Calu3 (cell line): ENCODE results near the gene SPINT1. TPM values are rescaled to one million over a fixed set of nuclear protein-coding genes. Genes with fewer than 3 reads are reported as not detected.

ENCODE experiments used
- BruUV-seq: library from RNA; stranded (reverse); fragments of 400-500 nt; replicated peaks from 2 replicates; lab custom pipeline; 2021; lab: Mats Ljungman, UMichigan
- CTCF ChIA-PET: fragments of 300-600 bp; sonication (Branson Sonifier 250); formaldehyde crosslinking; loops from one replicate; lab custom pipeline; 2022; ENCODE audit warnings: antibody characterized with exemption; lab: Charles Lee
- DNase-seq: peaks from one replicate; pipeline ENCODE4 v3.0.0; 2022
- H3K27ac Mint-ChIP-seq: one replicate; pipeline ENCODE4 v1.8.0; 2022; ENCODE audit warnings: mixed read lengths; ENCODE audit not compliant: unreplicated experiment
- H3K27me3 Mint-ChIP-seq: one replicate; pipeline ENCODE4 v1.8.0; 2022; ENCODE audit warnings: mixed read lengths; ENCODE audit not compliant: unreplicated experiment
- H3K36me3 Mint-ChIP-seq: one replicate; pipeline ENCODE4 v1.8.0; 2022; ENCODE audit warnings: mild to moderate bottlenecking, moderate library complexity, mixed read lengths; ENCODE audit not compliant: insufficient read depth, unreplicated experiment
- H3K4me1 Mint-ChIP-seq: one replicate; pipeline ENCODE4 v1.8.0; 2022; ENCODE audit warnings: mild to moderate bottlenecking, low read depth, mixed read lengths; ENCODE audit not compliant: unreplicated experiment
- H3K4me3 Mint-ChIP-seq: one replicate; pipeline ENCODE4 v1.8.0; 2022; ENCODE audit warnings: mild to moderate bottlenecking, low read depth, moderate library complexity, mixed read lengths; ENCODE audit not compliant: unreplicated experiment
- H3K9me3 Mint-ChIP-seq: one replicate; pipeline ENCODE4 v1.8.0; 2022; ENCODE audit warnings: low read depth, mixed read lengths; ENCODE audit not compliant: unreplicated experiment
- intact Hi-C: fragments of 100-400 bp; cut with micrococcal nuclease; formaldehyde crosslinking; loops from one replicate; pipeline ENCODE4 v1.10.0; 2022; ENCODE audit not compliant: unreplicated experiment
- total RNA-seq: library from RNA; stranded (reverse); gene quantifications from 2 replicates; pipeline ENCODE4 v1.2.3, GENCODE V29; 2022
- TF ChIP-seq, protein P1 (sequence below): fragments of 200-600 bp; IDR thresholded peaks from one replicate; pipeline ENCODE4 v1.8.0; 2022; ENCODE audit warnings: antibody characterized with exemption; ENCODE audit not compliant: unreplicated experiment

Gene SPINT1
- total RNA-seq, 1 experiment from 2014 or later: 93.7 TPM

GRCh38 chr15:40819048-40819447 is 24.8 kb upstream of the SPINT1 start:
- DNase-seq: no peak
- H3K4me3 Mint-ChIP-seq: no peak overlapping the region
- H3K4me1 Mint-ChIP-seq: no peaks in the 10 kb centered on the region
- BruUV-seq: no TSS peak
- H3K27me3 Mint-ChIP-seq: no peaks in the 10 kb centered on the region
- H3K9me3 Mint-ChIP-seq: no peaks in the 10 kb centered on the region
- intact Hi-C loops: no loop called here
- H3K27ac Mint-ChIP-seq: no peak overlapping the region
- H3K36me3 Mint-ChIP-seq: no peaks in the 10 kb centered on the region
- CTCF ChIA-PET: no interaction called here
- TF ChIP-seq, protein P1, sequence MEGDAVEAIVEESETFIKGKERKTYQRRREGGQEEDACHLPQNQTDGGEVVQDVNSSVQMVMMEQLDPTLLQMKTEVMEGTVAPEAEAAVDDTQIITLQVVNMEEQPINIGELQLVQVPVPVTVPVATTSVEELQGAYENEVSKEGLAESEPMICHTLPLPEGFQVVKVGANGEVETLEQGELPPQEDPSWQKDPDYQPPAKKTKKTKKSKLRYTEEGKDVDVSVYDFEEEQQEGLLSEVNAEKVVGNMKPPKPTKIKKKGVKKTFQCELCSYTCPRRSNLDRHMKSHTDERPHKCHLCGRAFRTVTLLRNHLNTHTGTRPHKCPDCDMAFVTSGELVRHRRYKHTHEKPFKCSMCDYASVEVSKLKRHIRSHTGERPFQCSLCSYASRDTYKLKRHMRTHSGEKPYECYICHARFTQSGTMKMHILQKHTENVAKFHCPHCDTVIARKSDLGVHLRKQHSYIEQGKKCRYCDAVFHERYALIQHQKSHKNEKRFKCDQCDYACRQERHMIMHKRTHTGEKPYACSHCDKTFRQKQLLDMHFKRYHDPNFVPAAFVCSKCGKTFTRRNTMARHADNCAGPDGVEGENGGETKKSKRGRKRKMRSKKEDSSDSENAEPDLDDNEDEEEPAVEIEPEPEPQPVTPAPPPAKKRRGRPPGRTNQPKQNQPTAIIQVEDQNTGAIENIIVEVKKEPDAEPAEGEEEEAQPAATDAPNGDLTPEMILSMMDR: no peak

GRCh38 chr15:40821195-40821594 is 22.7 kb upstream of the SPINT1 start:
- no peaks in the 10 kb centered on the region for H3K4me1 Mint-ChIP-seq
- TF ChIP-seq, protein P1: no peak
- no peaks in the 10 kb centered on the region for H3K9me3 Mint-ChIP-seq
- H3K4me3 Mint-ChIP-seq: no peak overlapping the region
- H3K36me3 Mint-ChIP-seq: no peaks in the 10 kb centered on the region
- no peak for DNase-seq
- no peaks in the 10 kb centered on the region for H3K27me3 Mint-ChIP-seq
- BruUV-seq: no TSS peak
- intact Hi-C loops: no loop called here
- no peak overlapping the region for H3K27ac Mint-ChIP-seq
- CTCF ChIA-PET: no interaction called here

DNA sequence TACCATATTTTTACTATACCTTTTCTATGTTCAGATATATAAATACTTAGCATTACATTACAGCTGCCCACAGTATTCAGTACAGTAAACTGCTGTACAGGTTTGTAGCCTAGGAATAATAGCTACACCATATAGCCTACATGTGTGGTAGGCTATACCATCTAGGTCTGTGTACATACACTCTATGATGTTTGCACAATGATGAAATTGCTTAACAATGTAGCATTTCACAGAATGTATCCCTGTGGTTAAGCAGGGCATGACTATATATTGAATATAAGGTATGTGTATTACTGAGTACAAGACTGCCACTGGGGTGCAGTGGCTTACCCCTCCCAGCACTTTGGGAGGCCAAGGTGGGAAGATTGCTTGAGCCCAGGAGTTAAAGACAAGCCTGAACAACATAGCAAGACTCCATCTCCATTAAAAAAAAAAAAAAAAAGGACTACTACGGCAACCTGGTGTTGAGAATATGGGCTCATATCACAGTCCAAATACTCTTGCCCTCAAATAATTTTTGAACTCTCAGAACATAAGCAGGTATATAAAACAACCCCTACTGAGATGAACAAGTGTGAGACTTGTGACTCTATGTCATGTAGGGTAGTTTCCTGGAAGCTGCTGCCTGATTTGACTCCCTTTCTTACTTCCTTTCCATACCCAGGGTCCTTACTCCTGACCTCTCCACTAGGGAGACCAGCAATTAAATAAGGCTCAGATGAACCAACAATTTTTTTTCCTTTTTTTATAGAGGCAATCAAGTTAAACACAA is 20.1 kb upstream of the SPINT1 start:
- CTCF ChIA-PET: interaction anchor here (0.7 kb wide), 1 partner anchor 721 kb away, joined by 3 read pairs; no protein-coding TSS in a partner anchor
- TF ChIP-seq, protein P1: no peak

GRCh38 chr15:40825661-40826422 is 18.0 kb upstream of the SPINT1 start:
- H3K27ac Mint-ChIP-seq: no peak overlapping the region
- peaks cover 8% of the 10 kb centered on the region for H3K4me1 Mint-ChIP-seq
- no peaks in the 10 kb centered on the region for H3K36me3 Mint-ChIP-seq
- H3K4me3 Mint-ChIP-seq: no peak overlapping the region
- CTCF ChIA-PET: interaction anchor here (0.7 kb wide), 1 partner anchor 38 kb away, joined by 3 read pairs; no protein-coding TSS in a partner anchor
- intact Hi-C loops: no loop called here
- no TSS peak for BruUV-seq
- DNase-seq: peak; percentile 50
- TF ChIP-seq, protein P1: no peak
- no peaks in the 10 kb centered on the region for H3K9me3 Mint-ChIP-seq
- no peaks in the 10 kb centered on the region for H3K27me3 Mint-ChIP-seq

More for the DNA sequence above, 20.1 kb upstream of the SPINT1 start:
- no peak overlapping the region for H3K4me3 Mint-ChIP-seq
- H3K9me3 Mint-ChIP-seq: no peaks in the 10 kb centered on the region
- no peak overlapping the region for H3K27ac Mint-ChIP-seq
- BruUV-seq: no TSS peak
- DNase-seq: no peak
- intact Hi-C loops: no loop called here
- no peaks in the 10 kb centered on the region for H3K27me3 Mint-ChIP-seq
- peaks cover 7% of the 10 kb centered on the region for H3K4me1 Mint-ChIP-seq
- H3K36me3 Mint-ChIP-seq: no peaks in the 10 kb centered on the region
